H9 (cell line): Measurements from ENCODE around the gene ABCE1. TPM values are rescaled to one million over a fixed set of nuclear protein-coding genes. Genes with fewer than 3 reads are reported as not detected.
A peak's percentile ranks its signal among the peaks of the same experiment; 100 is the strongest.

Source experiments
- DNase-seq: peaks from one replicate; pipeline ENCODE4 v3.0.0-alpha.2; 2017
- H2AFZ ChIP-seq: one replicate; pipeline ENCODE4 v1.6.1; 2013; ENCODE audit warnings: mild to moderate bottlenecking, low read length, control low read depth, moderate library complexity
- H2AK5ac ChIP-seq: 2 replicates; pipeline ENCODE4 v1.6.1; 2013; ENCODE audit warnings: low read length, control low read depth, mixed read lengths; ENCODE audit not compliant: insufficient read length
- H2BK120ac ChIP-seq: one replicate; pipeline ENCODE4 v1.6.1; 2013; ENCODE audit warnings: low read depth, mild to moderate bottlenecking, low read length, control low read depth, inconsistent platforms; ENCODE audit not compliant: poor library complexity, severe bottlenecking
- H2BK12ac ChIP-seq: 2 replicates; pipeline ENCODE4 v1.6.1; 2013; ENCODE audit warnings: low read length, control low read depth, mixed read lengths, low read depth; ENCODE audit not compliant: insufficient read length
- H2BK15ac ChIP-seq: 2 replicates; pipeline ENCODE4 v1.6.1; 2013; ENCODE audit warnings: low read depth, low read length, control low read depth
- H2BK20ac ChIP-seq: one replicate; pipeline ENCODE4 v1.6.1; 2013; ENCODE audit warnings: low read depth, mild to moderate bottlenecking, low read length, control low read depth, inconsistent platforms; ENCODE audit not compliant: poor library complexity, severe bottlenecking
- H2BK5ac ChIP-seq: 2 replicates; pipeline ENCODE4 v1.6.1; 2013; ENCODE audit warnings: low read length, control low read depth, mixed read lengths; ENCODE audit not compliant: insufficient read length
- H3K14ac ChIP-seq: 2 replicates; pipeline ENCODE4 v1.6.1; 2013; ENCODE audit warnings: low read length, control low read depth; ENCODE audit not compliant: insufficient read depth
- H3K18ac ChIP-seq: 2 replicates; pipeline ENCODE4 v1.6.1; 2013; ENCODE audit warnings: low read depth, mild to moderate bottlenecking, mixed read lengths, low read length, control low read depth; ENCODE audit not compliant: insufficient read length
- H3K23ac ChIP-seq: 2 replicates; pipeline ENCODE4 v1.6.1; 2013; ENCODE audit warnings: low read length, control low read depth, mixed read lengths, low read depth; ENCODE audit not compliant: insufficient read length
- H3K23me2 ChIP-seq: 2 replicates; pipeline ENCODE4 v1.6.1; 2013; ENCODE audit warnings: low read depth, mild to moderate bottlenecking, mixed read lengths, low read length, control low read depth; ENCODE audit not compliant: insufficient read length, poor library complexity, severe bottlenecking
- H3K27ac ChIP-seq: 2 replicates; pipeline ENCODE4 v1.5.1; 2013; ENCODE audit warnings: low read length, control low read depth, mixed read lengths, low read depth; ENCODE audit not compliant: insufficient read length
- H3K27me3 ChIP-seq: 2 replicates; pipeline ENCODE4 v1.6.1; 2013; ENCODE audit warnings: low read length, control low read depth, inconsistent platforms; ENCODE audit not compliant: insufficient read depth
- H3K4ac ChIP-seq: 2 replicates; pipeline ENCODE4 v1.6.1; 2013; ENCODE audit warnings: low read depth, mild to moderate bottlenecking, control low read depth, inconsistent platforms, low read length, moderate library complexity
- H3K4me1 ChIP-seq: 2 replicates; pipeline ENCODE4 v1.6.1; 2013; ENCODE audit warnings: low read length, control low read depth, inconsistent platforms; ENCODE audit not compliant: insufficient read depth
- H3K4me2 ChIP-seq: 2 replicates; pipeline ENCODE4 v1.6.1; 2013; ENCODE audit warnings: low read length, control low read depth, mixed read lengths; ENCODE audit not compliant: insufficient read length, insufficient read depth
- H3K56ac ChIP-seq: 2 replicates; pipeline ENCODE4 v1.6.1; 2013; ENCODE audit warnings: low read depth, mild to moderate bottlenecking, mixed read lengths, low read length, control low read depth; ENCODE audit not compliant: insufficient read length
- H3K79me1 ChIP-seq: 2 replicates; pipeline ENCODE4 v1.6.1; 2013; ENCODE audit warnings: low read depth, mild to moderate bottlenecking, moderate library complexity, low read length, control low read depth, inconsistent platforms; ENCODE audit not compliant: insufficient read depth, poor library complexity, severe bottlenecking
- H3K79me2 ChIP-seq: 2 replicates; pipeline ENCODE4 v1.6.1; 2013; ENCODE audit warnings: low read length, control low read depth, inconsistent platforms; ENCODE audit not compliant: insufficient read depth
- H3K9ac ChIP-seq: 2 replicates; pipeline ENCODE4 v1.6.1; 2013; ENCODE audit warnings: low read length, control low read depth, mixed read lengths; ENCODE audit not compliant: insufficient read length; ENCODE audit errors: extremely low read depth
- H3K9me3 ChIP-seq: one replicate; pipeline ENCODE4 v1.6.1; 2013; ENCODE audit warnings: low read depth, low read length, inconsistent platforms; ENCODE audit not compliant: control insufficient read depth
- H3T11ph ChIP-seq: one replicate; pipeline ENCODE4 v1.6.1; 2013; ENCODE audit warnings: mild to moderate bottlenecking, low read length, control low read depth, inconsistent platforms
- H4K20me1 ChIP-seq: one replicate; pipeline ENCODE4 v1.6.1; 2013; ENCODE audit not compliant: control insufficient read depth, insufficient read length, insufficient read depth
- H4K5ac ChIP-seq: 2 replicates; pipeline ENCODE4 v1.6.1; 2013; ENCODE audit warnings: low read depth, mild to moderate bottlenecking, mixed read lengths, low read length, control low read depth; ENCODE audit not compliant: insufficient read length
- H4K8ac ChIP-seq: replicated peaks from 2 replicates; pipeline ENCODE4 v1.6.1; 2013; ENCODE audit warnings: low read length, control low read depth, mixed read lengths, low read depth; ENCODE audit not compliant: insufficient read length
- H4K91ac ChIP-seq: 2 replicates; pipeline ENCODE4 v1.6.1; 2013; ENCODE audit warnings: low read depth, mild to moderate bottlenecking, moderate library complexity, mixed read lengths, low read length, control low read depth; ENCODE audit not compliant: insufficient read length
- H3K27ac Mint-ChIP-seq, 3 experiments: 2 replicates in 2 of 3; 3 replicates in 1 of 3; pipeline ENCODE4 v1.8.0; 2020 to 2021; ENCODE audit warnings: mixed read lengths in 3 of 3, mild to moderate bottlenecking in 1 of 3, moderate library complexity in 1 of 3
- H3K27me3 Mint-ChIP-seq: 2 replicates; pipeline ENCODE4 v1.8.0; 2021; ENCODE audit warnings: low read depth, mild to moderate bottlenecking, moderate library complexity, mixed read lengths
- H3K36me3 Mint-ChIP-seq, 3 experiments: 2 replicates in 2 of 3; 3 replicates in 1 of 3; pipeline ENCODE4 v1.8.0; 2020 to 2021; ENCODE audit warnings: low read depth in 3 of 3, mixed read lengths in 3 of 3; ENCODE audit not compliant: insufficient read depth in 1 of 3
- H3K4me1 Mint-ChIP-seq, 2 experiments: 2 replicates each; pipeline ENCODE4 v1.8.0; 2020; ENCODE audit warnings: mixed read lengths in 2 of 2
- H3K4me3 Mint-ChIP-seq, 2 experiments: 2 replicates in 1 of 2; 3 replicates in 1 of 2; pipeline ENCODE4 v1.8.0; 2020 to 2021; ENCODE audit warnings: mild to moderate bottlenecking in 2 of 2, mixed read lengths in 2 of 2, moderate library complexity in 1 of 2
- H3K9me3 Mint-ChIP-seq, 2 experiments: 2 replicates in 1 of 2; 3 replicates in 1 of 2; pipeline ENCODE4 v1.8.0; 2020; ENCODE audit warnings: mild to moderate bottlenecking in 2 of 2, mixed read lengths in 2 of 2, moderate library complexity in 1 of 2
- CTCF ChIP-seq: fragments of 200-600 bp; sonication (generic); conservative IDR thresholded peaks from 3 replicates; pipeline ENCODE4 v1.8.0; 2021; ENCODE audit warnings: antibody characterized with exemption, mild to moderate bottlenecking
- WGBS: extraction: QIAGEN DNeasy Blood & Tissue Kit; methylation state at CpG from one replicate; pipeline ENCODE4 v1.1.7; 2013; ENCODE audit warnings: missing lambda C conversion rate, low lambda C conversion rate, mixed read lengths; ENCODE audit not compliant: insufficient read length; ENCODE audit errors: extremely low coverage; 5-methylcytosine and 5-hydroxymethylcytosine counted together
- total RNA-seq: library from RNA; stranded (reverse); gene quantifications from 2 replicates; pipeline ENCODE4 v1.2.1, GENCODE V29; 2021

Gene ABCE1
- total RNA-seq, 1 experiment from 2014 or later = 112 TPM

- H3K79me2 ChIP-seq = peaks cover 3% of the 10 kb centered on the region; the same call in 1 of the 2 replicates
Measured at GRCh38 chr4:145083891-145084605, 14.1 kb upstream of the ABCE1 start.

More at GRCh38 chr4:145083891-145084605, 14.1 kb upstream of the ABCE1 start:
- Histone ChIP-seq H3K4ac (no peak overlapping the region), H4K5ac (no peak overlapping the region), H3K14ac (no peak overlapping the region), H2BK5ac (no peak overlapping the region), H2AFZ (no peak overlapping the region), H2BK15ac (no peak overlapping the region), H3K27me3 (no peaks in the 10 kb centered on the region), H3K4me2 (no peak overlapping the region), H2BK20ac (no peak overlapping the region), H3K18ac (no peak overlapping the region), H3K56ac (no peak overlapping the region), H4K8ac (no peak overlapping the region), H3T11ph (no peak overlapping the region), H3K27ac (no peak overlapping the region), H2BK12ac (no peak overlapping the region), H2BK120ac (no peak overlapping the region), H3K9ac (no peak overlapping the region), H3K4me1 (no peaks in the 10 kb centered on the region), H3K9me3 (no peaks in the 10 kb centered on the region), H4K20me1 (no peaks in the 10 kb centered on the region), H3K23ac (no peak overlapping the region), H3K79me1 (no peaks in the 10 kb centered on the region), H3K23me2 (no peaks in the 10 kb centered on the region), H4K91ac (no peak overlapping the region), H2AK5ac (no peak overlapping the region)
- DNase-seq = no peak
- 0 out of 7 replicates have a peak overlapping the region, but pooled peaks of 1 of the 3 experiments have one; percentile 10 for H3K27ac Mint-ChIP-seq
- H3K4me3 Mint-ChIP-seq = no peak overlapping the region
- WGBS = no CpG with 5 or more reads among the region's 1 CpG
- TF ChIP-seq CTCF = no peak
- no peaks in the 10 kb centered on the region for H3K27me3 Mint-ChIP-seq
- H3K9me3 Mint-ChIP-seq = no peaks in the 10 kb centered on the region
- H3K36me3 Mint-ChIP-seq = peaks cover 19 to 40% (median 35%) of the 10 kb centered on the region in 3 experiments; a peak in 6 of 7 replicates
- H3K4me1 Mint-ChIP-seq = 0 out of 4 replicates have a peak, but pooled peaks cover 0 to 3% of the 10 kb centered on the region in 2 experiments
